Progenitor cell of endocrine pancreas (in vitro differentiated cells): ENCODE results near the gene CAPNS1. TPM values are rescaled to one million over a fixed set of nuclear protein-coding genes. Genes with fewer than 3 reads are reported as not detected.

Source experiments
- DNase-seq: peaks from one replicate; pipeline ENCODE4 v3.0.0; 2021; ENCODE audit warnings: low spot score; ENCODE audit not compliant: unreplicated experiment
- H3K27ac Mint-ChIP-seq: 2 replicates; pipeline ENCODE4 v1.8.0; 2021; ENCODE audit warnings: mild to moderate bottlenecking, moderate library complexity, mixed read lengths
- H3K27me3 Mint-ChIP-seq: 2 replicates; pipeline ENCODE4 v1.8.0; 2021; ENCODE audit warnings: mixed read lengths
- H3K36me3 Mint-ChIP-seq: 2 replicates; pipeline ENCODE4 v1.8.0; 2022; ENCODE audit warnings: mixed read lengths; ENCODE audit not compliant: insufficient read depth
- H3K4me1 Mint-ChIP-seq: 2 replicates; pipeline ENCODE4 v1.8.0; 2021; ENCODE audit warnings: low read depth, mixed read lengths
- H3K4me3 Mint-ChIP-seq: 2 replicates; pipeline ENCODE4 v1.8.0; 2021; ENCODE audit warnings: low read depth, mild to moderate bottlenecking, moderate library complexity, mixed read lengths
- H3K9me3 Mint-ChIP-seq: 2 replicates; pipeline ENCODE4 v1.8.0; 2021; ENCODE audit warnings: low read depth, mixed read lengths
- CTCF ChIP-seq: fragments of 200-600 bp; sonication (generic); IDR thresholded peaks from one replicate; pipeline ENCODE4 v1.5.0; 2021; ENCODE audit warnings: antibody characterized with exemption, mild to moderate bottlenecking; ENCODE audit not compliant: unreplicated experiment
- total RNA-seq: library from RNA; stranded (reverse); gene quantifications from 2 replicates; pipeline ENCODE4 v1.2.1, GENCODE V29; 2021

Gene CAPNS1
- total RNA-seq, 1 donor from 2014 or later = 435 TPM

DNA sequence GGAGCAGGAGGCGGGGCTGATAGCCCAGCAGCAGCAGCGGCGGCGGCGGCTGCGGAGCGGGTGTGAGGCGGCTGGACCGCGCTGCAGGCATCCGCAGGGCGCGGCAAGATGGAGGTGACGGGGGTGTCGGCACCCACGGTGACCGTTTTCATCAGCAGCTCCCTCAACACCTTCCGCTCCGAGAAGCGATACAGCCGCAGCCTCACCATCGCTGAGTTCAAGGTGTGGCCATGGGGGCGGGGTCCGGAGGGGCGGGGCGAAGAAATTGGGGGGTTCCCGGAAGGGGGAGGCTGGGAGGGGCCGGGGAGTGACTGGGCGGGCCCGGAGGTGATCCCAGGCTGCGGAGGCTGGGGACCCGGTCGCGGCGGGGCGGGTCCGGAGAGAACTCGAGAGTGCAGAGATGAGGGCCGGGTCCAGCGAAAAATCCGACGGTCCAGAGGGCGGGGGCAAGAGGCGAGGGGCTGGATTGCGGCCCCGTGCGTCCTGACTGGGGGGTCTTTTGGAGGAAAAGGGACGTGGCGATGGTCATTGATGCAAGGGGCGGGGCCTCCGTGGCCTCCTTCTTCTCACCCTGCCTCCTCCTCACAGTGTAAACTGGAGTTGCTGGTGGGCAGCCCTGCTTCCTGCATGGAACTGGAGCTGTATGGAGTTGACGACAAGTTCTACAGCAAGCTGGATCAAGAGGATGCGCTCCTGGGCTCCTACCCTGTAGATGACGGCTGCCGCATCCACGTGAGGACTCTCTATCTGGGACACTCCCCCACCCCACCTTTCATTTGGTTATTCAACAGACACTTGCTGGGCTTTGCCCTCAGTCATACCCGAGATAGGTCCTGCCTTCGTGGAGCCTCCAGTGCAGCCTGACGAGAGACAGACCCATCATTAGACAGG is 24.2 kb upstream of the CAPNS1 start, which contains the start of gene TBCB:
TBCB (plus strand) TSS at position 16 of the 891 bp plus-strand sequence; CDS start at position 109, 93 bp downstream.
- peak within 1 kb of the TSS; percentile 98 for H3K27ac Mint-ChIP-seq
- DNase-seq = peak; percentile 22
- H3K36me3 Mint-ChIP-seq = peaks cover 15% of the 10 kb centered on the region
- H3K4me1 Mint-ChIP-seq = peaks cover 20% of the 10 kb centered on the region
- H3K9me3 Mint-ChIP-seq = no peaks in the 10 kb centered on the region
- H3K4me3 Mint-ChIP-seq = peak within 1 kb of the TSS; percentile 95
- no peaks in the 10 kb centered on the region for H3K27me3 Mint-ChIP-seq
- TF ChIP-seq CTCF = no peak

DNA sequence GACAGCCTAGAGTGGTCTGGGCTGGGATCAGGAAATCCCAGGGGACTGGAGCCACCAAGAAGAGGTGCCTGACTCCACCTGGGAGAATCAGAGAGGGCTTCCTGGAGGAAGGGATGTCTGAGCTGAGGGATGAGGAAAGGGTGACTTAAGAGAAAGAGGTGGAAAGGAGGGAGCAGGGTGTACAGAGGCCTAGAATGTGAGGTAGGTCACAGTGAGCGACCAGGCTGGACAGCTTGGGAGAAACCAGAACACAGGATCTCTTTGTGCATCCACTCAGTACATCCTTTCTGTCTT is 23.6 kb upstream of the CAPNS1 start:
- H3K9me3 Mint-ChIP-seq = no peaks in the 10 kb centered on the region
- no peak for TF ChIP-seq CTCF
- peaks cover 15% of the 10 kb centered on the region for H3K36me3 Mint-ChIP-seq
- H3K27ac Mint-ChIP-seq = no peak overlapping the region
- H3K4me1 Mint-ChIP-seq = peaks cover 20% of the 10 kb centered on the region
- peak overlapping the region; percentile 95 for H3K4me3 Mint-ChIP-seq
- DNase-seq = no peak
- no peaks in the 10 kb centered on the region for H3K27me3 Mint-ChIP-seq

- H3K4me3 Mint-ChIP-seq = no peak overlapping the region
- DNase-seq = no peak
- peaks cover 6% of the 10 kb centered on the region for H3K4me1 Mint-ChIP-seq
- no peaks in the 10 kb centered on the region for H3K9me3 Mint-ChIP-seq
- H3K27me3 Mint-ChIP-seq = no peaks in the 10 kb centered on the region
- no peak for TF ChIP-seq CTCF
- peaks cover 14% of the 10 kb centered on the region for H3K36me3 Mint-ChIP-seq
- no peak overlapping the region for H3K27ac Mint-ChIP-seq
These were observed 19.5 kb upstream of the CAPNS1 start for GRCh38 chr19:36120092-36120983.

DNA sequence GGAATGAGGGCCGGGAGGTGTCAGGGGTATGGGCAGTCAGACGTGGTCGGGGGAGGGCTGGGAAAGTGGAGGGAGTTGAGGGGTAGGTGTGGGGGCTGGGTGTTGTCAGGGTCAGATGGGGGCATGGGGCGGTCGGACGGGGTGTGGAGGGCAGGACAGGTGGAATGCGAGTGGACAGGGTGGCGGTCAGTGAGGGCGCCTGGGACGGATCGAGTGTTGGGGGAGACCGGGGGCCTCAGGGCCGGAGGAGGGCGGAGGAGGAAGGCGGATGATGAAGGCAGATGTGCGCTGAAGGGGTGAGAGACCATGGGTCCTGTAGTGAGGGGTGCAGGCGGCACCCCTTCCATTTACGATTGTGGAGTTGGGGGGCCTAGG is 18.9 kb upstream of the CAPNS1 start:
- no peak for DNase-seq

More for the DNA sequence above, 18.9 kb upstream of the CAPNS1 start:
- peaks cover 19% of the 10 kb centered on the region for H3K36me3 Mint-ChIP-seq
- H3K27ac Mint-ChIP-seq = no peak overlapping the region
- no peak for TF ChIP-seq CTCF
- H3K9me3 Mint-ChIP-seq = no peaks in the 10 kb centered on the region
- peaks cover 6% of the 10 kb centered on the region for H3K4me1 Mint-ChIP-seq
- no peak overlapping the region for H3K4me3 Mint-ChIP-seq
- no peaks in the 10 kb centered on the region for H3K27me3 Mint-ChIP-seq
